IMR-90 (cell line): Measurements from ENCODE around the gene NCSTN. TPM values are rescaled to one million over a fixed set of nuclear protein-coding genes. Genes with fewer than 3 reads are reported as not detected.
A peak's percentile ranks its signal among the peaks of the same experiment; 100 is the strongest.

Experiments used
- ATAC-seq: fragments of 200-7000 bp; cut with Tn5 transposase; 2 replicates; pipeline ENCODE4 v1.9.1; 2020; ENCODE audit warnings: low read depth, mild to moderate bottlenecking, moderate library complexity
- BruUV-seq: library from RNA; stranded (reverse); fragments of 400-500 nt; replicated peaks from 2 replicates; lab custom pipeline; 2021; lab: Mats Ljungman, UMichigan
- CTCF ChIA-PET: fragments of 300-600 bp; formaldehyde crosslinking; extraction: SDS; loops from one replicate; lab custom pipeline; 2021; ENCODE audit warnings: antibody characterized with exemption; lab: Yijun Ruan, JAX
- POLR2A ChIA-PET: fragments of 300-600 bp; sonication (Branson Sonifier 250); formaldehyde crosslinking; loops from one replicate; lab custom pipeline; 2022; ENCODE audit warnings: antibody characterized with exemption; ENCODE audit not compliant: unreplicated experiment; lab: Charles Lee
- DNase-seq: peaks from one replicate; pipeline ENCODE4 v3.0.0; 2013
- H2AFZ ChIP-seq: replicated peaks from 2 replicates; pipeline ENCODE3; 2013; ENCODE audit warnings: low read length, mild to moderate bottlenecking; ENCODE audit not compliant: poor library complexity
- H2AK5ac ChIP-seq: 2 replicates; pipeline ENCODE4 v1.6.1; 2013; ENCODE audit warnings: low read depth, low read length, inconsistent platforms
- H2AK9ac ChIP-seq: replicated peaks from 2 replicates; pipeline ENCODE3; 2013; ENCODE audit warnings: mild to moderate bottlenecking, low read depth, low read length, moderate library complexity; ENCODE audit not compliant: poor library complexity
- H2BK120ac ChIP-seq: 2 replicates; pipeline ENCODE4 v1.6.1; 2013; ENCODE audit warnings: low read depth, low read length, inconsistent platforms
- H2BK15ac ChIP-seq: 3 replicates; pipeline ENCODE4 v1.6.1; 2013; ENCODE audit warnings: low read depth, low read length, inconsistent platforms
- H2BK20ac ChIP-seq: 2 replicates; pipeline ENCODE4 v1.6.1; 2013; ENCODE audit warnings: low read depth, mild to moderate bottlenecking, inconsistent platforms, low read length, moderate library complexity
- H2BK5ac ChIP-seq: 2 replicates; pipeline ENCODE4 v1.6.1; 2013; ENCODE audit warnings: mild to moderate bottlenecking, low read depth, low read length, inconsistent platforms; ENCODE audit not compliant: poor library complexity, severe bottlenecking
- H3K14ac ChIP-seq: replicated peaks from 2 replicates; pipeline ENCODE4 v1.6.1; 2013; ENCODE audit warnings: low read depth, low read length, inconsistent platforms
- H3K18ac ChIP-seq: 2 replicates; pipeline ENCODE4 v1.6.1; 2013; ENCODE audit warnings: low read depth, low read length, control low read depth
- H3K23ac ChIP-seq: 2 replicates; pipeline ENCODE4 v1.6.1; 2013; ENCODE audit warnings: low read depth, low read length, inconsistent platforms
- H3K27ac ChIP-seq: 2 replicates; pipeline ENCODE4 v1.5.1; 2013; ENCODE audit warnings: mild to moderate bottlenecking, control low read depth, low read length; ENCODE audit not compliant: insufficient read depth
- H3K27me3 ChIP-seq: 2 replicates; pipeline ENCODE4 v1.6.1; 2013; ENCODE audit warnings: low read length; ENCODE audit not compliant: control insufficient read depth, insufficient read depth
- H3K36me3 ChIP-seq: 2 replicates; pipeline ENCODE4 v1.6.1; 2013; ENCODE audit warnings: low read length, mixed read lengths; ENCODE audit not compliant: control insufficient read depth, insufficient read depth
- H3K4ac ChIP-seq: 2 replicates; pipeline ENCODE4 v1.6.1; 2013; ENCODE audit warnings: low read depth, low read length, inconsistent platforms
- H3K4me1 ChIP-seq: 2 replicates; pipeline ENCODE4 v1.6.1; 2013; ENCODE audit warnings: low read length, mixed read lengths; ENCODE audit not compliant: control insufficient read depth, insufficient read depth
- H3K4me2 ChIP-seq: 2 replicates; pipeline ENCODE4 v1.6.1; 2013; ENCODE audit warnings: low read depth, mild to moderate bottlenecking, control low read depth, low read length, moderate library complexity
- H3K4me3 ChIP-seq: 2 replicates; pipeline ENCODE4 v1.5.1; 2013; ENCODE audit warnings: low read depth, mild to moderate bottlenecking, control low read depth, low read length, moderate library complexity; ENCODE audit not compliant: insufficient read depth
- H3K56ac ChIP-seq: 2 replicates; pipeline ENCODE4 v1.6.1; 2013; ENCODE audit warnings: low read length, inconsistent platforms; ENCODE audit not compliant: insufficient read depth; ENCODE audit errors: extremely low read depth
- H3K79me1 ChIP-seq, 2 experiments: 2 replicates each; pipeline ENCODE4 v1.6.1; 2013; ENCODE audit warnings: low read length in 2 of 2, inconsistent platforms in 1 of 2, low read depth in 1 of 2
- H3K9ac ChIP-seq: 2 replicates; pipeline ENCODE4 v1.6.1; 2013; ENCODE audit warnings: low read depth, low read length, control low read depth
- H3K9me1 ChIP-seq: 2 replicates; pipeline ENCODE4 v1.6.1; 2013; ENCODE audit warnings: low read length, inconsistent platforms; ENCODE audit not compliant: insufficient read depth
- H3K9me3 ChIP-seq: 2 replicates; pipeline ENCODE4 v1.6.1; 2013; ENCODE audit warnings: low read length; ENCODE audit not compliant: control insufficient read depth, insufficient read depth
- H4K20me1 ChIP-seq: 2 replicates; pipeline ENCODE4 v1.6.1; 2013; ENCODE audit warnings: low read length, inconsistent platforms; ENCODE audit not compliant: insufficient read depth
- H4K5ac ChIP-seq: 2 replicates; pipeline ENCODE4 v1.6.1; 2013; ENCODE audit warnings: mild to moderate bottlenecking, low read depth, low read length, control low read depth
- H4K8ac ChIP-seq, 2 experiments: 2 replicates each; pipeline ENCODE4 v1.6.1; 2013; ENCODE audit warnings: low read depth in 2 of 2, low read length in 2 of 2, control low read depth in 1 of 2, inconsistent platforms in 1 of 2
- H4K91ac ChIP-seq: 2 replicates; pipeline ENCODE4 v1.6.1; 2013; ENCODE audit warnings: low read depth, low read length, inconsistent platforms; ENCODE audit not compliant: insufficient read depth
- BHLHE40 ChIP-seq: fragments of 150-350 bp; IDR thresholded peaks from 2 replicates; pipeline ENCODE4 v1.6.1; 2016; ENCODE audit warnings: mild to moderate bottlenecking, low read depth, low read length
- CEBPB ChIP-seq: IDR thresholded peaks from 2 replicates; pipeline ENCODE4 v1.6.1; 2012; ENCODE audit warnings: low read depth, low read length, improper control_type of control experiment
- CHD1 ChIP-seq: IDR thresholded peaks from 2 replicates; pipeline ENCODE4 v1.6.1; 2012; ENCODE audit warnings: low read depth, low read length, improper control_type of control experiment
- FOS ChIP-seq: fragments of 150-350 bp; IDR thresholded peaks from 2 replicates; pipeline ENCODE4 v1.6.1; 2016; ENCODE audit warnings: low read depth, low read length
- MAFK ChIP-seq: IDR thresholded peaks from 2 replicates; pipeline ENCODE4 v1.6.1; 2012; ENCODE audit warnings: low read depth, low read length, improper control_type of control experiment
- MAZ ChIP-seq: IDR thresholded peaks from 2 replicates; pipeline ENCODE4 v1.6.1; 2012; ENCODE audit warnings: low read depth, mild to moderate bottlenecking, low read length, improper control_type of control experiment, moderate library complexity, borderline replicate concordance
- MXI1 ChIP-seq: IDR thresholded peaks from 2 replicates; pipeline ENCODE4 v1.6.1; 2012; ENCODE audit warnings: low read depth, mild to moderate bottlenecking, low read length, moderate library complexity, borderline replicate concordance
- NFE2L2 ChIP-seq: fragments of 150-350 bp; IDR thresholded peaks from 2 replicates; pipeline ENCODE4 v1.6.1; 2016; ENCODE audit warnings: low read depth, mild to moderate bottlenecking, low read length
- POLR2A ChIP-seq: IDR thresholded peaks from 2 replicates; pipeline ENCODE4 v1.6.1; 2012; ENCODE audit warnings: mild to moderate bottlenecking, low read depth, low read length
- RAD21 ChIP-seq: IDR thresholded peaks from 2 replicates; pipeline ENCODE4 v1.6.1; 2012; ENCODE audit warnings: low read length, improper control_type of control experiment
- RCOR1 ChIP-seq: IDR thresholded peaks from 2 replicates; pipeline ENCODE4 v1.6.1; 2012; ENCODE audit warnings: mild to moderate bottlenecking, low read length, improper control_type of control experiment; ENCODE audit not compliant: insufficient replicate concordance
- RFX5 ChIP-seq: IDR thresholded peaks from 2 replicates; pipeline ENCODE4 v1.8.0; 2012; ENCODE audit warnings: low read depth, mild to moderate bottlenecking, low read length, moderate library complexity
- SMC3 ChIP-seq: fragments of 150-350 bp; IDR thresholded peaks from 2 replicates; pipeline ENCODE4 v1.6.1; 2016; ENCODE audit warnings: low read depth, mild to moderate bottlenecking, antibody characterized with exemption, low read length, moderate library complexity
- USF2 ChIP-seq: fragments of 150-350 bp; IDR thresholded peaks from 2 replicates; pipeline ENCODE4 v1.6.1; 2017; ENCODE audit warnings: mild to moderate bottlenecking, antibody characterized with exemption, low read length, low read depth
- WGBS, 2 experiments: methylation state at CpG; one replicate each; pipeline versions ENCODE4 v1.1.5 to v1.1.7; 2013; ENCODE audit warnings: missing lambda C conversion rate in 2 of 2; ENCODE audit not compliant: insufficient read length in 1 of 2; ENCODE audit errors: extremely low coverage in 2 of 2; 5-methylcytosine and 5-hydroxymethylcytosine counted together
- dilution Hi-C: fragments of 300-500 bp; cut with HindIII; formaldehyde crosslinking; loops from one replicate; pipeline ENCODE4 v1.14.3; 2018; ENCODE audit warnings: low sequenced_read_pairs; ENCODE audit not compliant: unreplicated experiment
- in situ Hi-C: fragments of 300-500 bp; cut with MboI; formaldehyde crosslinking; loops from 3 replicates; pipeline ENCODE4 v1.14.3; 2019; ENCODE audit warnings: low sequenced_read_pairs, inconsistent platforms, mixed read lengths
- intact Hi-C: fragments of 100-400 bp; cut with micrococcal nuclease; formaldehyde crosslinking; loops from 2 replicates; pipeline ENCODE4 v1.10.0; 2022
- polyA plus RNA-seq, 3 experiments: library from polyadenylated mRNA; depleted of rRNA; stranded (reverse); fragments of >200 nt; gene quantifications; 2 replicates each; pipeline ENCODE4 v1.2.3, GENCODE V29; 2012; ENCODE audit warnings: low replicate concordance in 1 of 3
- total RNA-seq: library from RNA; depleted of rRNA; stranded (reverse); fragments of >200 nt; gene quantifications from 2 replicates; pipeline ENCODE4 v1.2.3, GENCODE V29; 2012
- TF ChIP-seq, protein P1 (sequence below): fragments of 150-350 bp; IDR thresholded peaks from 2 replicates; pipeline ENCODE4 v1.6.1; 2016; ENCODE audit warnings: low read depth, mild to moderate bottlenecking, low read length, moderate library complexity, borderline replicate concordance
- TF ChIP-seq, protein P2 (sequence below): conservative IDR thresholded peaks from 2 replicates; pipeline ENCODE4 v1.5.1; 2012; ENCODE audit warnings: mild to moderate bottlenecking, low read depth, low read length, improper control_type of control experiment

The NCSTN gene
- total and polyA plus RNA-seq, 2 of the 4 experiments (the other 2 are of a cell fraction) = 60.2 to 182 TPM

DNA sequence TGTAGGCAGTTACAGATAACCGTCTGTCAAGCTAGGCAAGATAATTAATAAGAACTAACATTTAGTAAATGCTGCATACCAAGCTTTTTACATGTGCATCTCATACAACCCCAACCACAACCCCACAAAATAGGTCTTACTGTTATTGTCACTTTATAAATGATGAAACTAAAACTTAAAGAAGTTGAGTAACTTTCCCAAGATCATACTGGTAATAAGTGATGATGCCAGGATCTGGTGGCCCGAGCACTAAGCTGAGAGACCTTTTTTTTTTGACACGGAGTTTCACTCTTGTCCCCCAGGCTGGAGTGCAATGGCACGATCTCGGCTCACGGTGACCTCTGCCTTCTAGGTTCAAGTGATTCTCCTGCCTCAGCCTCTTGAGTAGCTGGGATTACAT lies 1.8 kb downstream of the NCSTN start:
- intact Hi-C loops = no loop called here
- Histone ChIP-seq H2AFZ (no peak overlapping the region), H3K9me3 (no peaks in the 10 kb centered on the region), H4K20me1 (peaks cover 20% of the 10 kb centered on the region), H3K14ac (no peak overlapping the region), H3K4ac (no peak overlapping the region), H3K9ac (no peak overlapping the region), H3K18ac (no peak overlapping the region), H4K91ac (no peak overlapping the region), H2BK120ac (no peak overlapping the region), H2BK5ac (no peak overlapping the region), H2BK20ac (no peak overlapping the region), H2AK5ac (no peak overlapping the region), H2BK15ac (no peak overlapping the region), H3K4me1 (peaks cover 3% of the 10 kb centered on the region), H3K23ac (0 out of 2 replicates have a peak overlapping the region, but pooled peaks have one; percentile 2), H4K8ac (no peak overlapping the region), H2AK9ac (no peak overlapping the region), H3K36me3 (peaks cover 11% of the 10 kb centered on the region), H3K4me2 (no peak overlapping the region), H4K5ac (no peak overlapping the region), H3K27ac (no peak overlapping the region), H3K56ac (no peak overlapping the region), H3K4me3 (no peak overlapping the region), H3K9me1 (no peaks in the 10 kb centered on the region), H3K79me1 (peaks cover 16 to 59% of the 10 kb centered on the region in 2 experiments; a peak in 3 of 4 replicates), H3K27me3 (no peaks in the 10 kb centered on the region)
- ATAC-seq (no peak), DNase-seq (no peak)
- dilution Hi-C loops = no loop called here
- 100% methylated on average over 2 of the region's 6 CpGs; no CpG with 5 or more reads in 1 of the 2 experiments for WGBS, 2 experiments
- in situ Hi-C loops = no loop called here
- TF ChIP-seq NFE2L2 = no peak
- TF ChIP-seq CHD1 = no peak
- TF ChIP-seq BHLHE40 = no peak
- no peak for TF ChIP-seq FOS
- no peak for TF ChIP-seq RCOR1
- no peak for TF ChIP-seq MXI1
- TF ChIP-seq SMC3 = no peak
- no peak for TF ChIP-seq MAFK
- TF ChIP-seq RFX5 = no peak
- no peak for TF ChIP-seq MAZ
- TF ChIP-seq USF2 = no peak
- TF ChIP-seq, protein P1, sequence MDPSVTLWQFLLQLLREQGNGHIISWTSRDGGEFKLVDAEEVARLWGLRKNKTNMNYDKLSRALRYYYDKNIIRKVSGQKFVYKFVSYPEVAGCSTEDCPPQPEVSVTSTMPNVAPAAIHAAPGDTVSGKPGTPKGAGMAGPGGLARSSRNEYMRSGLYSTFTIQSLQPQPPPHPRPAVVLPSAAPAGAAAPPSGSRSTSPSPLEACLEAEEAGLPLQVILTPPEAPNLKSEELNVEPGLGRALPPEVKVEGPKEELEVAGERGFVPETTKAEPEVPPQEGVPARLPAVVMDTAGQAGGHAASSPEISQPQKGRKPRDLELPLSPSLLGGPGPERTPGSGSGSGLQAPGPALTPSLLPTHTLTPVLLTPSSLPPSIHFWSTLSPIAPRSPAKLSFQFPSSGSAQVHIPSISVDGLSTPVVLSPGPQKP = no peak
- TF ChIP-seq, protein P2, sequence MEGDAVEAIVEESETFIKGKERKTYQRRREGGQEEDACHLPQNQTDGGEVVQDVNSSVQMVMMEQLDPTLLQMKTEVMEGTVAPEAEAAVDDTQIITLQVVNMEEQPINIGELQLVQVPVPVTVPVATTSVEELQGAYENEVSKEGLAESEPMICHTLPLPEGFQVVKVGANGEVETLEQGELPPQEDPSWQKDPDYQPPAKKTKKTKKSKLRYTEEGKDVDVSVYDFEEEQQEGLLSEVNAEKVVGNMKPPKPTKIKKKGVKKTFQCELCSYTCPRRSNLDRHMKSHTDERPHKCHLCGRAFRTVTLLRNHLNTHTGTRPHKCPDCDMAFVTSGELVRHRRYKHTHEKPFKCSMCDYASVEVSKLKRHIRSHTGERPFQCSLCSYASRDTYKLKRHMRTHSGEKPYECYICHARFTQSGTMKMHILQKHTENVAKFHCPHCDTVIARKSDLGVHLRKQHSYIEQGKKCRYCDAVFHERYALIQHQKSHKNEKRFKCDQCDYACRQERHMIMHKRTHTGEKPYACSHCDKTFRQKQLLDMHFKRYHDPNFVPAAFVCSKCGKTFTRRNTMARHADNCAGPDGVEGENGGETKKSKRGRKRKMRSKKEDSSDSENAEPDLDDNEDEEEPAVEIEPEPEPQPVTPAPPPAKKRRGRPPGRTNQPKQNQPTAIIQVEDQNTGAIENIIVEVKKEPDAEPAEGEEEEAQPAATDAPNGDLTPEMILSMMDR = no peak
- no peak for TF ChIP-seq CEBPB
- TF ChIP-seq RAD21 = no peak
- TF ChIP-seq POLR2A = no peak
- ChIA-PET CTCF (no interaction called here), POLR2A (interaction anchor here (0.6 kb wide), 1 partner anchor 27 kb away, joined by 13 read pairs; no protein-coding TSS in a partner anchor)
- no TSS peak for BruUV-seq
